SK-N-SH (cell line): ENCODE data around the gene COPS7A. TPM values are rescaled to one million over a fixed set of nuclear protein-coding genes. Genes with fewer than 3 reads are reported as not detected.
A peak's percentile ranks its signal among the peaks of the same experiment; 100 is the strongest.

ENCODE experiments used
- CTCF ChIA-PET: fragments of 300-600, 350-600 bp; formaldehyde crosslinking; extraction: SDS; loops from one replicate; lab custom pipeline; 2021; lab: Yijun Ruan, JAX
- POLR2A ChIA-PET: fragments of 350-600 bp; sonication (Branson Sonifier 250); formaldehyde crosslinking; extraction: SDS; loops from one replicate; lab custom pipeline; 2020; ENCODE audit warnings: antibody characterized with exemption, inconsistent platforms; lab: Yijun Ruan, JAX
- DNase-seq: peaks from one replicate; pipeline ENCODE4 v3.0.0; 2012
- H2AFZ ChIP-seq: fragments of 200-600 bp; sonication (generic); 2 replicates; pipeline ENCODE4 v1.8.1; 2016; ENCODE audit warnings: antibody characterized with exemption, mild to moderate bottlenecking, low read depth
- H3F3A ChIP-seq: fragments of 200-600 bp; sonication (generic); replicated peaks from 2 replicates; pipeline ENCODE3; 2016; ENCODE audit warnings: antibody characterized with exemption, mild to moderate bottlenecking; ENCODE audit not compliant: insufficient read depth
- H3K27ac ChIP-seq, 2 experiments: fragments of 200-500 bp in 1 of 2; fragments of 200-600 bp in 1 of 2; sonication (Bioruptor generic) in 1 of 2; sonication (generic), shearing (Covaris generic) in 1 of 2; 2 replicates each; pipeline versions ENCODE4 v1.5.1 to v1.6.1; 2014 to 2016; ENCODE audit warnings: low read depth in 2 of 2, inconsistent platforms in 1 of 2, low read length in 1 of 2, mild to moderate bottlenecking in 1 of 2, mixed read lengths in 1 of 2
- H3K27me3 ChIP-seq: fragments of 200-600 bp; sonication (generic), shearing (Covaris generic); 2 replicates; pipeline ENCODE4 v1.6.1; 2016; ENCODE audit warnings: mixed run types; ENCODE audit not compliant: insufficient read depth
- H3K36me3 ChIP-seq, 2 experiments: fragments of 200-500 bp in 1 of 2; fragments of 200-600 bp in 1 of 2; sonication (Bioruptor generic) in 1 of 2; sonication (generic) in 1 of 2; replicated peaks in 1 of 2; 2 replicates each; pipeline versions ENCODE3 to v1.5.1; 2014 to 2016; ENCODE audit warnings: low read length in 1 of 2, mild to moderate bottlenecking in 1 of 2; ENCODE audit not compliant: insufficient read depth in 2 of 2, control insufficient read depth in 1 of 2
- H3K4me1 ChIP-seq, 2 experiments: fragments of 200-500 bp in 1 of 2; fragments of 200-600 bp in 1 of 2; sonication (Bioruptor generic) in 1 of 2; sonication (generic), shearing (Covaris generic) in 1 of 2; 2 replicates each; pipeline versions ENCODE4 v1.5.1 to v1.6.1; 2014 to 2016; ENCODE audit warnings: low read depth in 1 of 2, low read length in 1 of 2, mixed run types in 1 of 2; ENCODE audit not compliant: insufficient read depth in 2 of 2, control insufficient read depth in 1 of 2
- H3K4me2 ChIP-seq: fragments of 200-600 bp; sonication (generic), shearing (Covaris generic); 2 replicates; pipeline ENCODE4 v1.6.1; 2017; ENCODE audit warnings: mixed run types
- H3K4me3 ChIP-seq, 2 experiments: fragments of 200-500 bp in 1 of 2; fragments of 200-600 bp in 1 of 2; sonication (Bioruptor generic) in 1 of 2; sonication (generic), shearing (Covaris generic) in 1 of 2; 2 replicates each; pipeline versions ENCODE4 v1.5.1 to v1.8.1; 2014 to 2016; ENCODE audit warnings: low read depth in 2 of 2, inconsistent platforms in 1 of 2, low read length in 1 of 2, mild to moderate bottlenecking in 1 of 2, mixed read lengths in 1 of 2, moderate library complexity in 1 of 2
- H3K79me2 ChIP-seq: fragments of 200-600 bp; sonication (generic); 2 replicates; pipeline ENCODE4 v1.8.1; 2017; ENCODE audit warnings: mild to moderate bottlenecking; ENCODE audit not compliant: insufficient read depth
- H3K9ac ChIP-seq: fragments of 200-600 bp; sonication (generic); 2 replicates; pipeline ENCODE4 v1.6.1; 2017; ENCODE audit warnings: mixed run types
- H3K9me2 ChIP-seq: fragments of 200-600 bp; sonication (generic); 2 replicates; pipeline ENCODE4 v1.6.1; 2017; ENCODE audit warnings: mixed run types
- H3K9me3 ChIP-seq: fragments of 200-600 bp; sonication (generic); 2 replicates; pipeline ENCODE4 v1.6.1; 2017; ENCODE audit warnings: mixed run types, mild to moderate bottlenecking, moderate library complexity
- H4K20me1 ChIP-seq: fragments of 200-600 bp; sonication (generic); 2 replicates; pipeline ENCODE4 v1.6.1; 2017; ENCODE audit warnings: mild to moderate bottlenecking, mixed run types; ENCODE audit not compliant: insufficient read depth
- CHD2 ChIP-seq: fragments of 150-350 bp; IDR thresholded peaks from 2 replicates; pipeline ENCODE4 v1.6.1; 2018; ENCODE audit warnings: low read length; ENCODE audit not compliant: partially characterized antibody
- FOXM1 ChIP-seq: IDR thresholded peaks from 2 replicates; pipeline ENCODE4 v1.4.0; 2012; ENCODE audit warnings: low read depth, mild to moderate bottlenecking
- GATA2 ChIP-seq: sonication (generic); formaldehyde crosslinking; IDR thresholded peaks from 2 replicates; pipeline ENCODE4 v1.5.0; 2020; ENCODE audit warnings: mild to moderate bottlenecking, missing genetic modification reagents
- MAX ChIP-seq: IDR thresholded peaks from 2 replicates; pipeline ENCODE4 v1.4.0; 2012; ENCODE audit warnings: low read depth
- MEF2A ChIP-seq: IDR thresholded peaks from 2 replicates; pipeline ENCODE4 v1.4.0; 2012; ENCODE audit warnings: low read depth, borderline replicate concordance
- MXI1 ChIP-seq: IDR thresholded peaks from 2 replicates; pipeline ENCODE4 v1.6.1; 2012; ENCODE audit warnings: mild to moderate bottlenecking, low read depth, low read length, improper control_type of control experiment
- NRF1 ChIP-seq: IDR thresholded peaks from 2 replicates; pipeline ENCODE4 v1.6.1; 2012; ENCODE audit warnings: low read depth, mild to moderate bottlenecking, low read length
- PBX3 ChIP-seq: IDR thresholded peaks from 2 replicates; pipeline ENCODE4; 2012
- POLR2AphosphoS5 ChIP-seq: IDR thresholded peaks from 2 replicates; pipeline ENCODE4 v1.6.1; 2012; ENCODE audit warnings: low read depth, low read length
- RAD21 ChIP-seq: IDR thresholded peaks from 2 replicates; pipeline ENCODE4 v1.6.1; 2012; ENCODE audit warnings: mild to moderate bottlenecking, low read length
- REST ChIP-seq: IDR thresholded peaks from 2 replicates; pipeline ENCODE4 v1.6.1; 2012; ENCODE audit warnings: mild to moderate bottlenecking, low read depth, low read length, moderate library complexity
- SIN3A ChIP-seq: IDR thresholded peaks from 2 replicates; pipeline ENCODE4 v1.6.1; 2012; ENCODE audit warnings: low read depth, mild to moderate bottlenecking, low read length, moderate library complexity, borderline replicate concordance
- TAF1 ChIP-seq: IDR thresholded peaks from 2 replicates; pipeline ENCODE4 v1.6.1; 2012; ENCODE audit warnings: low read depth, mild to moderate bottlenecking, low read length, moderate library complexity, borderline replicate concordance
- TCF12 ChIP-seq: IDR thresholded peaks from 2 replicates; pipeline ENCODE4 v1.4.0; 2012
- USF1 ChIP-seq: IDR thresholded peaks from 2 replicates; pipeline ENCODE4 v1.4.0; 2012; ENCODE audit warnings: low read depth, borderline replicate concordance
- YY1 ChIP-seq: IDR thresholded peaks from 2 replicates; pipeline ENCODE4 v1.4.0; 2012; ENCODE audit warnings: low read depth, mild to moderate bottlenecking
- ZBTB33 ChIP-seq: IDR thresholded peaks from 2 replicates; pipeline ENCODE4 v1.4.0; 2012; ENCODE audit warnings: low read depth, borderline replicate concordance
- WGBS: methylation state at CpG from one replicate; pipeline ENCODE4 v1.1.6; 2017; ENCODE audit warnings: low lambda C conversion rate; 5-methylcytosine and 5-hydroxymethylcytosine counted together
- polyA plus RNA-seq, 3 experiments: library from polyadenylated mRNA; depleted of rRNA; stranded (reverse); fragments of >200 nt; gene quantifications; 2 replicates each; pipeline ENCODE4 v1.2.3, GENCODE V29; 2012

Gene COPS7A
- polyA plus RNA-seq, 1 of the 3 experiments (the other 2 are of a cell fraction) = 191 TPM

GRCh38 chr12:6688999-6689882, 34.6 kb upstream of the COPS7A start, which contains the start of gene ZNF384 (continued):
- TF ChIP-seq CHD2 (peak; percentile 88), MXI1 (peak; percentile 79), USF1 (peak; percentile 31; the same call in 1 of the 2 replicates), POLR2AphosphoS5 (peak; percentile 88), SIN3A (peak; percentile 52), TCF12 (peak; percentile 51; the same call in 1 of the 2 replicates), FOXM1 (no peak), YY1 (peak; percentile 80; the same call in 1 of the 2 replicates), GATA2 (CRISPR knock-in tag) (no peak), TAF1 (peak; percentile 70), RAD21 (no peak), PBX3 (peak; percentile 15), NRF1 (no peak)

GRCh38 chr12:6691473-6691872, 32.4 kb upstream of the COPS7A start:
- Histone ChIP-seq H3K27me3 (no peaks in the 10 kb centered on the region), H3K9ac (no peak overlapping the region), H4K20me1 (no peaks in the 10 kb centered on the region; the same call in 1 of the 2 replicates), H3K79me2 (peaks cover 42% of the 10 kb centered on the region), H3K4me2 (peak overlapping the region; percentile 89), H3K27ac (peak overlapping the region in 1 of 2 experiments; percentile 43; a peak in 2 of 4 replicates), H3K9me2 (no peaks in the 10 kb centered on the region), H3F3A (peaks cover 15% of the 10 kb centered on the region), H3K4me1 (peaks cover 8% of the 10 kb centered on the region in 2 experiments; a peak in 2 of 4 replicates), H3K9me3 (no peaks in the 10 kb centered on the region), H3K4me3 (no peak overlapping the region), H3K36me3 (peaks cover 3 to 11% of the 10 kb centered on the region in 2 experiments), H2AFZ (no peak overlapping the region)
- WGBS = 61% methylated on average over 4 of the region's 4 CpGs
- TF ChIP-seq REST (no peak), ZBTB33 (no peak), NRF1 (no peak), YY1 (no peak), MEF2A (no peak), MAX (peak; percentile 18; the same call in 1 of the 2 replicates)
- CTCF ChIA-PET = interaction anchor here (0.7 to 4.8 kb wide), 6 partner anchors 62 to 139 kb away, joined by 3 to 19 read pairs (median 4); partner anchors contain the start of gene MLF2
- no peak for DNase-seq
- POLR2A ChIA-PET = interaction anchor here (0.6 kb wide), 1 partner anchor 234 kb away, joined by 4 read pairs; no protein-coding TSS in a partner anchor
